Mononuclear cell (primary cell): ENCODE results near the gene RAP1GAP. TPM values are rescaled to one million over a fixed set of nuclear protein-coding genes. Genes with fewer than 3 reads are reported as not detected.
A peak's percentile ranks its signal among the peaks of the same experiment; 100 is the strongest.

ENCODE experiments used
- H3K27me3 ChIP-seq: 2 replicates; pipeline ENCODE4 v1.6.0; 2011; ENCODE audit warnings: low read length, control low read depth; ENCODE audit not compliant: insufficient read depth
- H3K4me1 ChIP-seq: 2 replicates; pipeline ENCODE4 v1.5.1; 2011; ENCODE audit warnings: mild to moderate bottlenecking, low read length, control low read depth; ENCODE audit not compliant: insufficient read depth
- H3K4me3 ChIP-seq: 2 replicates; pipeline ENCODE4 v1.5.1; 2011; ENCODE audit warnings: mild to moderate bottlenecking, low read length, moderate library complexity
- H3K9me3 ChIP-seq: 2 replicates; pipeline ENCODE4 v1.5.1; 2011; ENCODE audit warnings: low read depth, mild to moderate bottlenecking, control low read depth, low read length
- total RNA-seq: library from RNA; depleted of rRNA; stranded (reverse); fragments of >200 nt; gene quantifications from one replicate; pipeline ENCODE4 v1.2.3, GENCODE V29; 2012

RAP1GAP gene
- total RNA-seq, 1 donor, result 0.10 TPM

DNA sequence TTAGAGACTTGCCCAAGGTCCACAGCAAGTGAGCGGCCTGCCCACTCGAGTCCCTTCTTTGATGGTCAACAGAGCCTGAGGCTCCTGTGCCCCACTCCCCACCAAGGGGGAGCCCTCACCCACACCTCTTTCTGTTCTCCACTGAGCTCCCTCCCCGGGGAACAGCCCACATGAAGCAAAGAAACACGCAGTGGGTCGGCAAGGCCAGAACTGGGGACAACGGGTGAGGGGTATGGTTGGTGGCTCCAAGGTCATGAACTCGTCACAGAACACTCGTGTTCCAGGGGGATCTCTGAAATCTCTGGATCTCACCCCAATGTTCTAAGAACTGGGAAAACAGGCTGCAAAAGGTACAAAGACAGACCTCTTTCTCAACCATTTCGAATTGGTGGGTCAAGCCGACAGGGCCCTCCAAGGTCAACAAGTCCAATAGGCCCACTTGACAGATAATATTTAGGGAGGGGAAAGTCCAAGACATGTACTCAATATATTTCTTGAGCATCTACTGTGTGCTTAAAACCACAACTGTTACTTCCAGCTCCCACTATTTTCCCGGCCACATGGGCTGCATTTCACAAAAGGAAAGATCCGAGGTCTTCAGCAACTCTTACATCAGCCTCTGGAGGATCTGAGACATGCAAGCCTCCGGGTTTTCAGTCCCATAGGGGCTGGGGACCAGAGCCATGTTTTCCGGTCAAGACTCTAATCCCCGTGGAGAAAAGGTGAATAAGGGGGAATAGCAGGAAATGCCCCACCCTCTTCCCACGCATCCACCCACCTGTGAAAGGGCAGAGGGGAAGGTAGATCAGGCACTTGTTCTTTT lies 1.1 kb upstream of the RAP1GAP start:
- Histone ChIP-seq H3K4me3 (no peak overlapping the region), H3K27me3 (peaks cover 29% of the 10 kb centered on the region), H3K4me1 (peaks cover 27% of the 10 kb centered on the region), H3K9me3 (no peaks in the 10 kb centered on the region)

DNA sequence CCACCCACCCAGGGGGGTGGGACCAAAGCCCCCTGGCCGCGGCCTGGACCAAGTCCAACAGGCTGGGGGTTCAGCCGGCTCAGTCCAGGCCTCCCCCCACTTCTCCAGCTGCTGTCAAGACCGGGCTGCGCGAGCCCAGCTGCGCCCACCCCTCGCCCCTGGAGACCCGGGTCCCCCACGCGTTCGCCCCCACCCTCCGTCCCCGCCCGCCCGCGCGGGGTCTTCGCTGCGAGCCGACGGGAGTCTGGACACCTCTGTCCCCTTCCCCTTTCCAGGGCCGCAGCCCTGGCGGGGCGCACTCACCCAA lies 253 bp downstream of the RAP1GAP start:
- Histone ChIP-seq H3K4me1 (peaks cover 27% of the 10 kb centered on the region), H3K4me3 (peak overlapping the region; percentile 8), H3K27me3 (peaks cover 33% of the 10 kb centered on the region), H3K9me3 (no peaks in the 10 kb centered on the region)

DNA sequence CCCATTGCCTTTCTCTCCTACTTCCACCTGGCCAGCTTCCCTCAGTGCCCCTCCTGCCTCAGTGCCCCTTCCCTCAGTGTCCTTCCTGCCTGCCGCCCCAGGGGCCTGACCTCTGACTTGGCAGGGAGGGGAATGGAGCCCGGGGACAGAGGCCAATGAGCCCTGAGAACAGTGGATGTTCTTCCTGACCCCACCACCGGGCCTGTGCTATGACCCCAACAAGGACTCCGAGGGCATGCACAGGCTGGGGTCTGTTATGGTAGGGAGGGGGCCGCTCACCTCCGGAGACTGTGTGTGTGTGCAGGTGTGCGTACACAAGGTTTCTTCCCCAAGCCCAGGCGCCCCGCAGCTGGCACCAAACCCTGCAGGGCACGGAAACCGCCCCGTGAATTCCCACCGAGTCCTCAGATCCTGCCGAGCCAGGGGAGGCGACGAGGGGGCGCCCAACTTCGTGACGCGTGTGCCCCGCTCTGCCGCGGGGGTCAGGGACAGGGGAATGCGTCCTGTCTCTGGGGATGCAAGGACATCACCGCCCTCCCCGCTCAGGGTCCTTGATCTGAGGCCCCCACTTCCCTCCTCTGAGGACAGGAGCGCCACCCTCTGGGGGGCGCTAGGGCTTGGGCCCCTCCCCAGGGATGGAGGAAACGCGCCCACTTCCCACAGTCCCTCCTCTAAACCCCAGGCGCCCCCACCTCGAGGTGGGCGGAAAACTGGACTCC lies 766 bp downstream of the RAP1GAP start:
- Histone ChIP-seq H3K9me3 (no peaks in the 10 kb centered on the region), H3K27me3 (peaks cover 33% of the 10 kb centered on the region), H3K4me1 (peaks cover 23% of the 10 kb centered on the region), H3K4me3 (no peak overlapping the region)

DNA sequence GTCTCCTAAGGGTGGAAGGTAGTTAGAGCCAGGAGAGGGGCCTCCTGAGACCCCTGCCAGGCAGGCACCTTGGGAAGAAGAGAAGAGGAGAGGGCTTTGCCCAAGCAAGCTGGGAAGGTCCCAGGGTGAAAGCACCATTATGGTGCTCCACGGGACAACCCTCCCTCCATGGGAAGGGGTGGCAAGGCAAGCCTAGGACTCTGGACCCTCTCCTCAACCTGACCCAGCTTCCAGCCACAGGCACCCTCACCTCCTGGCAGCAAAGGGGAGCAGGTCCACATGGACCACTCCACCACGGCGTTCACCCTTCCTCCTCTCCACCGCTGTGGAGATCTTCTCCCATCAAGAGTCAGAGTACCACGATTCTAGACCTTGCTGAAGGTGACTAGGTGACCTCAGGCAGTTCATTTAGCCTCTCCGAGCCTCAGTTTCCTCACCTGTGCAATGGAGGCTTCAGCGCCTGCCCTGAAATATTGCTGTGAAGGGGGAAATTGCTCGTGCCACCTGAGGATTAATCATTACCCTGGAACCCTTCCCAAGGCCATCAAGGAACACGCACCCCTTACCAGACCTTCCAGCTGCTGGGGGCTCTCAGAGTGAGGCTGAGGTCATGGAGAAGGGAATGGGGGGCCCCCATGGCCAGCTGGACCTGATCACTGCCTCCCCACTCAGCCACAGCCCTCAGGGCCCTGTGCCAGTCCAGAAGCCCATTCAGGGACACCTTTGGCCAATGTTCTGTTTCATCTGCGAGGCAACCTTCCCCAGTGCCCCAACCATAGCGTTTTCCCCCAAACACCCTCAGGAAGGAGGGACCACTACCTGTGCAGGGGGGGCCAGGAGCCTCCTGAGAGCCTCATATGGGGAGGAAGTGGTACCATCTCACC lies 1.6 kb downstream of the RAP1GAP start:
- H3K4me3 ChIP-seq, result no peak overlapping the region
- H3K27me3 ChIP-seq, result peaks cover 33% of the 10 kb centered on the region
- H3K4me1 ChIP-seq, result peaks cover 21% of the 10 kb centered on the region
- H3K9me3 ChIP-seq, result no peaks in the 10 kb centered on the region

DNA sequence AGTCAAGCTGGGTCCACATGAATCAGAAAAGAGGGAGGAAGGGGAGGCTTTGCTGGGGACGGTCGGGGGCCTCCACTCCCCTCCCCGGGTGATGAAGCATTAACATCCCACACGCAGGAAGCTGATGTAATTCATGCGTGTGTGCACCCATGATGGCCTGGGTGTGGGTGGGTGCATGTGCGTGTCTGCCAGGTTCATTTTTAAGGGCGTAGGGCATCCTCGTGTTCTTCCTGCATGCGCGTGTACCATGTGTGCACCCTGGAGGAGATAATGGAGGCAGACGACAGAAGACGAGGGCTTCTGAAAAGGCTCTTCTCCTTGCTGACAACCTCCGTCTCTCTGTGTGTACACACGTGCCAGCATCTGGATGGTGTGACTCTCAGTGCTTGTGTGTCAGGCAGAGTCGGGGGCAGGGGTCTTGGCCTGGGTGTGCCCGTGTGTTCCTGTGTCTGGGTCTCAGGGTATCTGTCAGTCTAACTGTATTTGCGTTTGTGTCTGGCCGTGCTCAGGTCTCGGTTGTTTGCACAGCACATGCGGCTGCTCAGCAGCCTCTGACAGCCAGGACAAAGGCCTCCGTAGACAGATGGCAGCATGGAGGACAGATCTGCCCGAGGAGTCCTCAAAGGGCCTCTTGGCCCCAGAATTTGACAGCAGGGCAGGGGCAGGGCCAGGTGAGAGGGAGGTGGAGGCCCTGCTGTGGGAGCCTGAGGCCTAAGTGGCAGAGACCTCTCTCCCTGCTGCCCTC lies 2.4 kb downstream of the RAP1GAP start:
- H3K4me3 ChIP-seq, result no peak overlapping the region
- H3K4me1 ChIP-seq, result peaks cover 21% of the 10 kb centered on the region
- H3K9me3 ChIP-seq, result no peaks in the 10 kb centered on the region
- H3K27me3 ChIP-seq, result peaks cover 33% of the 10 kb centered on the region

DNA sequence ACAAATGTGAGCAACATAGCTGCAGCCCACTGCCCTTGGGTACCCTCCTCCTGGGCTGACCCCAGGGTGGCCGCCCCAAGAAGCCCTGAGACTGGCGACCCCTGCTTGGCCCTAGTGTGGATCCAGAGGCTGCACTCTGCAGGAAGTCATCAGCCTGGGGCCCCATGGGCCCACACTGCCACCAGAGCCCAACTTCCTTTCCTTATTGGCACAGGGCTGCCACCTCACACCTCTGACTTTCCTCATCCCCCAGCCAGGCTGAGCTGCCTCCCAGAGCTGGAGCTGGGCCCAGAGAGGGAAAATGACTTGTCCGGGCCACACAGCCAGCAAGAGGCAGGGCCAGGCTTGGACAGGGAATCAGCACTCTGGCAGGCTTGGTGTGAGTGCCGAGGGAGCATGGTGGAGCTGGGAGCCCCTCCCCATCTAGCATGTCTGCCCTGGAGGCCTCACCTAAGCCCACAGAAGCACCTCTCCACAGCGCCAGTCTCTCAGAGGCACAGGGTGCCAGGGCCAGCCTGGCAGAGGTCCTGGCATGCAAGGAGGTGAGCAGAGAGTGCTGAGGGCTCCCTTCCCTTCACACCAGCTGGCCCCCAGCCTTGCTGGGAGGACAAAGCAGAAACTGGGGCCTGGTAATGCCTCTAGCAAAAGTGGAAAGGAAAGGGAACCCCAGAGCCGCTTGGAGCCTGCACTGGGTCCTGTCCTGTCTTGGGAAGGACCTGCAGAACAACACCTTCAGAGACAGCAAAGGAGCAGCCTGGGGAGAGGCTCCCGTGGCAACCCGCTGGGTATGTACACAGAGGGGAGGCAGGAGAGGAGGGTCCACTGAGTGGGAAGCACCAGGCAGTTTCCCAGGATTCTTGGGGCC lies 3.2 kb downstream of the RAP1GAP start:
- Histone ChIP-seq H3K4me3 (no peak overlapping the region), H3K27me3 (peaks cover 33% of the 10 kb centered on the region), H3K4me1 (peaks cover 21% of the 10 kb centered on the region), H3K9me3 (no peaks in the 10 kb centered on the region)

DNA sequence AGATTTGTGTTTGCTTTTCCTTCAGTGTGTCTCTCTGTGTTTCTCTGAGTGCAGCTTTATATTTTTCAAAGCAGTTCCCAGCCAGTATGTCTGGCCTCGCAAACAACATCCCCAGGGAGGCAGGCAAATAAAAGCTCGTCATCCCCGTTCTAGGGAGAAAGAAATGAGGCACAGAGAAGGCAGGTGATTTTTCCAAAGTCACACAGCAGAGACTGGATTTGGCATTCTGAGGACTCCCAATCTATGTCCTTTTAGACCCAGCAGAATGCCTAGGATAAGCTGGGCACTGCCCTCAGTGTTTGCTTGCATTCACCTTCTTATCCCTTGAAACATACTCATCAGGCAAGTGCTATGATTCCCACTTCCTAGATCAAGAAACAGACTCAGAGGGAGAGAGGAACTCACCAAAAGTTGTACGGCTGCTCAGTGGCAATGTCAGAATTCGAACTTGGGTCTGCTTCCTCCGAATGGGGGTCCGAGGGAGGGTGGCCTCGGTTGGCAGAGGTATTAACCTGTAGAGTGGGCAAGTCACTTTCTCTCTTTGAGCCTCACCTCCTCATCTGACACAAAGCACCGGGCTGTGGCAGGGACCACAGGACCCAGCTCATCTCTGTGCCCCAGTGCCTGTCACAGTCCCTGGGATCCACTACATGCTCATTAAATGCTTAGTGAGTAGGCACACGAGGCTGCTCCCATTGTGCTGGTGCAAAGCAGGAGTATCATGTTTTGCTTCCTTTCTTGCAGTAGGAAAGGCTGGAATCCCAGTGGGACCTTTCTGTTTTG lies 4.2 kb downstream of the RAP1GAP start:
- Histone ChIP-seq H3K4me3 (no peak overlapping the region), H3K9me3 (no peaks in the 10 kb centered on the region), H3K4me1 (peaks cover 20% of the 10 kb centered on the region), H3K27me3 (peaks cover 26% of the 10 kb centered on the region)

DNA sequence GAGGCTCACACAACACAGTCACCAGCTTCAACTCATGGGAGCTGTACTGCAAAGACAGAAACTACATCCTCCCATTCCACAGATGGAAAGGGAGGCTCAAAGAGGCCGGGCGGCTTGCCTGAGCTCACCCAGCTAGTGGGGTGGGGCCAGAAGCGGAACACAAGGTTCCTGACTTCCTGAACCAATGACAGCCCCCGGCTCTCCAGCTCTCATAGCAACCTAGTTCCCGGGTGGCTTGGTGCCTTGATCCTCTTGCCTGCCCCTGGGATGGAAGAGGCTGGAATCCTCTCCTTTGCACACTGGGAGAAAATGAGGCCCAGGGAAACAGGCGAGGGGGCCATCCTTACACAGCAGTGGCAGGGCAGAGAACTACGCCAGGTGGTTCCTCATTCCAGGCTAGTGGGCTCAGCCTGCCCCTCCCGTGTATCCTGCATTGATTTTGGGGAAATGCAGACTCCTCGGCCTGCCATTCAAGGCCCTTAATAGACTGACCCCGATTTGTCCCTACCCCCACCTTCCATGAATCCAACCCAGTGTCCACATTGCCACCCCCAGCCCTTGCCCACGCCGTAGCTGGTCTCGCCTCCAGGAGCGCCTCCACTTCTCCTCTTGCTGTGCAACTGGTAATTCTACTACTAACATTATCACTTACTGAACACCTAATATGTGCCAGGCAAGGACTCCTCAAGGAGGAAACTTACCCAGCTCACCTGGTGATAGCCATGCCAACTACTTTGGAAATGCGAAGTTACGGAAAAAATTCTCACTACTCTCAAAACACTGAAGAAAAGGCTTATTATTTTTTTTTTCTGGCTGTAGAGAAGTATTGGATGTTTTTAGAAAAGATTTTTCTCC lies 5.0 kb downstream of the RAP1GAP start:
- H3K4me3 ChIP-seq, result no peak overlapping the region
- H3K9me3 ChIP-seq, result no peaks in the 10 kb centered on the region
- H3K4me1 ChIP-seq, result peaks cover 18% of the 10 kb centered on the region
- peaks cover 28% of the 10 kb centered on the region for H3K27me3 ChIP-seq

DNA sequence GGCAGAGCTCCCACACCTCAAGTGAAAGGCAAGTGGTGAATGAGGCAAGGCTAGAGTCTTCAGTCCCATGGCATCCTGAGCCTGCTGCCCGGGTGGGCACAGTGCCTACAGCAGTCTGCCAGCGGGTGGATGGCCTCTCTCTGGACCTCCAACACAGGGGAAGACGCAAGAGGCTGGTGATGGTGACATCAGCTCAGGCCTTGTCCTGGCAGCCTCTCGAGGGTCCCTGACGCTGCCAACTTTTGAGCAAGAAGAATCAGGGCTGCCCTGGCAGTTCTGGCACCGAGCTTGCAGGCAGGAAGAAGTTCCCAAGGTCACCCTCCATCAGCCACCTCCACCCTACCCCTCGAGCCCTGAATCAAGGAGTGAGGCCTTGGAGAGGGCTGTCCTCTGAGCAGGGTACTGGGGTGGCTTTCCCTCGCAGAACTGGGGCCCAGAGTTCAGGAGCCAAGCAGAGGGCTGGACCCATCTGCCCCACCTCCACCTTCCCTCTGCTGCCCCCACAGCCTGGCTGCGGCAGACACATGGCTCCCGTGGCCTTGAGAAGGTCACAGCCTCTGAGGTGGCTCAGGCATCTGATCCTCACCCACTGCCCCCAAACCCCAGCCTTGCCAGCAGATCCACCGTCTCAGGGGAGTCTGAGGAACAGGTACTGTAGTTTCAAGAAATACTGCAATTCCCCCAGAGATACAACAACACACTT lies 5.8 kb downstream of the RAP1GAP start:
- peaks cover 24% of the 10 kb centered on the region for H3K27me3 ChIP-seq
- peaks cover 11% of the 10 kb centered on the region for H3K4me1 ChIP-seq
- H3K9me3 ChIP-seq, result no peaks in the 10 kb centered on the region
- H3K4me3 ChIP-seq, result no peak overlapping the region

DNA sequence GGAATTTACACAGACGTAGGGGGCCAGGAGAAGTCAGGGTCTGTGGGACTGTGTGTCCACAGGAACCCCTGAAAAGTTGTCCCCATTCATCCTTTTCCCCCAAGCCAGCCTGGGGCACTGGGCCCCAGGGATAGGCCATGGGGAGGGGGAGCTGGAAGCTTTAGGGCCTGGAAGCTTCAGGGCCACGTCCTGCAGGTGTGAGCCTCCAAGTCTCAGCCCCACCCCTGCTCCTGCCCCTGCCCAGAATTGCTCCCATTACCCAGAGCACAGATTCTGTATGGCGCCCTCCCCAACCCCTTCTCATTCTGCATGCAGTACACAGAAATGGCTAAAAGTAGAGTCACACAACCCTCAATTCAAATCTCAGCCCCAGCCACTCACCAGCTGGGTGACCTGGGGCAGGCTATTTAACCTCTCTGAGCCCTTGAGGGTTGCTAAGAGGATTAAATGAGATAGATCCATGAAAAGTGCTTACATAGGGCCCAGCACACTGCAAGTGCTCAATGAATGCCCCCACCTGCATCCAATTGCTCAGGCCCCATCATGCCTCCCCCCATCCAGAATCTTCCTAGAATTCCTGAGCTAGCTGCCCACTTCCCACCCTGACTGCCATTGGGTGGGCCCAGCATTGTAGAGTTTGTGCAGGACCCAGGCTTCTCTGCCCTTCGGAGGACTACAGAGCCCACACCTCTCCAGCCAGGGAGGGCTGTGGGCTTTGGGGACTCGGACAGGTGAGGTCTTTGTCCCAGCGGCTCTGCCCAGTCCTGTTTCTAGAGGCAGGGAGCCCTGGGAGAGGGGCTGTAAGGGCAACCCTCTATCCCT lies 6.5 kb downstream of the RAP1GAP start:
- Histone ChIP-seq H3K4me1 (peaks cover 7% of the 10 kb centered on the region), H3K4me3 (no peak overlapping the region), H3K27me3 (peaks cover 16% of the 10 kb centered on the region), H3K9me3 (no peaks in the 10 kb centered on the region)

DNA sequence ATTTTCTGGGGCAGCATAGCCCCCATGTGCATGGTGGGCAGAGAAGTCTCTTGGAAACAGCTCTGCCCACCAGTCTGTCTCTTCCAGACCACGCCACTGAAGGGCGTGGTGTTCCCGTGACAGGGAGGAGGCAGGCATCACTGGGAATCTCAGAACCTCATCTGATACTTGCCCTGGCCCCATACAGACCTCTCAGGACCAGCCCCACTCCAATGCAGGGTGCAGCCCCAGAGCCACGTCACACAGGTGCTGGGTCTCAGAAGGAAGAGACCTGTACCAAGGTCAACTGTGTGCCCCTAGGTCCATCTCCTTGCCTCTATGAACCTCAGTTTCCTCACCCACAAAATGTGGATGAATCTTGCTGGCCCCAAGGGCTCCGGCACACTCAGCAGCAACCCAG lies 7.3 kb downstream of the RAP1GAP start:
- Histone ChIP-seq H3K27me3 (peaks cover 12% of the 10 kb centered on the region), H3K4me3 (no peak overlapping the region), H3K9me3 (no peaks in the 10 kb centered on the region), H3K4me1 (peaks cover 7% of the 10 kb centered on the region)
